ENCODE data around the gene TPBGL. TPM values are rescaled to one million over a fixed set of nuclear protein-coding genes. Genes with fewer than 3 reads are reported as not detected.

Gene TPBGL
- total RNA-seq, 1 donor from 2014 or later: 0.20 TPM

DNA sequence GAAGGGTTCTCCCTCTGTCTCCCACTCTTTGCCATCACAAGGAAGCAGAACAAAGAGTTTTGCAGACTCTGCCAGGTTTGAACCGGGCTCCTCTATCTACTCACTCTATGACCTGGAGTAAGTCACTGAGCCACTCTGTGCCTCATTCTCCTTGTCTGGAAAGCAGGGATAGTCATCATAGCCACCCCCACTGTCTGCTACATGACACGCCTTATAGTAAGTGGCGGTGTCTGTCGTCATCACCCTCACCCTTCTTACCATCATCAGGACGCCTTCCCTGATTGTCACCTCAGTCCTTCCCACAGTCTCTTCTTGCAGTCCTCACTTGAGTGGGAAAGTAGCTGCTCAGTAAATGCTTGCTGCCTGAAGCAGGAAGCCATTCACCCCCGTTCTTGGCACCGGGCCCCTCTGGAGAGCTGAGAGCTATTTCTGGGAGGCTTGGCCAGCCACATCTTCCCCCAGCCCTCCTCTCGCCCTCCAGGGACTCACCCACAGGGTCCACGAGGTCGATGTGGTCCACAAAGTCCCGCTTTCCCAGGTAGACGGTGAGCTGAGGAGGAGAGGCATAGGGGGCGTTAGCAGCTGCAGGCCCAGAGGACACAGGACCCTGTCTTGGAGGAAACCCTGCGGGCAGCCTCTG is 46.4 kb downstream of the TPBGL start:
- peaks cover 2% of the 10 kb centered on the region for H3K27me3 ChIP-seq (ENCODE audit: insufficient read depth, low read length)
- H3K9me3 ChIP-seq (ENCODE audit: insufficient read depth, low read depth, low read length): no peaks in the 10 kb centered on the region
- no peaks in the 10 kb centered on the region for H3K36me3 ChIP-seq (ENCODE audit: insufficient read depth, low read length)
- no peak overlapping the region for H3K27ac Mint-ChIP-seq (ENCODE audit: unreplicated experiment)
- peak; percentile 41 for DNase-seq (ENCODE audit: low read depth)
- no peak overlapping the region for H3K4me3 Mint-ChIP-seq (ENCODE audit: unreplicated experiment)
- no peaks in the 10 kb centered on the region for H3K9me3 Mint-ChIP-seq (ENCODE audit: unreplicated experiment)
- TF ChIP-seq EZH2 (IDR thresholded peaks at IDR 0.05; ENCODE audit: insufficient read depth, low read length): no peak
- TF ChIP-seq, protein P1, sequence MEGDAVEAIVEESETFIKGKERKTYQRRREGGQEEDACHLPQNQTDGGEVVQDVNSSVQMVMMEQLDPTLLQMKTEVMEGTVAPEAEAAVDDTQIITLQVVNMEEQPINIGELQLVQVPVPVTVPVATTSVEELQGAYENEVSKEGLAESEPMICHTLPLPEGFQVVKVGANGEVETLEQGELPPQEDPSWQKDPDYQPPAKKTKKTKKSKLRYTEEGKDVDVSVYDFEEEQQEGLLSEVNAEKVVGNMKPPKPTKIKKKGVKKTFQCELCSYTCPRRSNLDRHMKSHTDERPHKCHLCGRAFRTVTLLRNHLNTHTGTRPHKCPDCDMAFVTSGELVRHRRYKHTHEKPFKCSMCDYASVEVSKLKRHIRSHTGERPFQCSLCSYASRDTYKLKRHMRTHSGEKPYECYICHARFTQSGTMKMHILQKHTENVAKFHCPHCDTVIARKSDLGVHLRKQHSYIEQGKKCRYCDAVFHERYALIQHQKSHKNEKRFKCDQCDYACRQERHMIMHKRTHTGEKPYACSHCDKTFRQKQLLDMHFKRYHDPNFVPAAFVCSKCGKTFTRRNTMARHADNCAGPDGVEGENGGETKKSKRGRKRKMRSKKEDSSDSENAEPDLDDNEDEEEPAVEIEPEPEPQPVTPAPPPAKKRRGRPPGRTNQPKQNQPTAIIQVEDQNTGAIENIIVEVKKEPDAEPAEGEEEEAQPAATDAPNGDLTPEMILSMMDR (IDR thresholded peaks at IDR 0.05; ENCODE audit: insufficient read depth, low read depth, low read length): no peak
- H3K79me2 ChIP-seq (ENCODE audit: insufficient read depth, low read length): no peaks in the 10 kb centered on the region
- no peak overlapping the region for H2AFZ ChIP-seq (ENCODE audit: low read depth, low read length)
- no peak overlapping the region for H3K9ac ChIP-seq (ENCODE audit: low read length)
- H4K20me1 ChIP-seq (ENCODE audit: insufficient read depth, low read length): no peaks in the 10 kb centered on the region
- H3K27ac ChIP-seq (ENCODE audit: low read depth, low read length): no peak overlapping the region
- peaks cover 3% of the 10 kb centered on the region for H3K27me3 Mint-ChIP-seq (ENCODE audit: low read depth, unreplicated experiment)
- H3K36me3 Mint-ChIP-seq (ENCODE audit: low read depth, unreplicated experiment): peaks cover 19% of the 10 kb centered on the region
- no peaks in the 10 kb centered on the region for H3K4me1 Mint-ChIP-seq (ENCODE audit: low read depth, unreplicated experiment)
- H3K4me2 ChIP-seq (ENCODE audit: low read length): no peak overlapping the region
- H3K4me3 ChIP-seq (ENCODE audit: insufficient read depth, low read depth, low read length): no peak overlapping the region
- no peaks in the 10 kb centered on the region for H3K4me1 ChIP-seq (ENCODE audit: insufficient read depth, low read length)
- FAIRE-seq: no peak

DNA sequence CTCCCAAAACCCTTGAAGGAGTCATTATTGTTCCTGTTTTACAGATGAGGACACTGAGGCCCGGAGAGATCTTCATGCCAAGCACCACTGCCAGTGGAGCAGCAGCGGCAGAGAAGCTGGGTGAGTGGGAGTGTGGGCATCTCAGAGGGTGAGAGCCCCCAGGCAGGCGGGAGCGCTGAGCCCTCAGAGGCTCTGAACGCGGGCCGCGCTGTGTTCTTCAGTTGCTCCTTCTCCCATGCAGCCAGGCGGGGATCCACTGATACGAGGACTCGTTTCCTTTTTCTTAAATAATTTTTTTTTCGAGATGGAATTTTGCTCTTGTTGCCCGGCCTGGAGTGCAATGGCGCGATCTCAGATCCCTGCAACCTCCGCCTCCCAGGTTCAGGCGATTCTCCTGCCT is 47.0 kb downstream of the TPBGL start:
- Mint-ChIP-seq H3K27me3 (ENCODE audit: low read depth, unreplicated experiment) (peaks cover 3% of the 10 kb centered on the region), H3K4me3 (ENCODE audit: unreplicated experiment) (no peak overlapping the region), H3K4me1 (ENCODE audit: low read depth, unreplicated experiment) (no peaks in the 10 kb centered on the region), H3K9me3 (ENCODE audit: unreplicated experiment) (no peaks in the 10 kb centered on the region), H3K27ac (ENCODE audit: unreplicated experiment) (no peak overlapping the region), H3K36me3 (ENCODE audit: low read depth, unreplicated experiment) (peaks cover 13% of the 10 kb centered on the region)
- Histone ChIP-seq H3K4me2 (ENCODE audit: low read length) (no peak overlapping the region), H3K4me1 (ENCODE audit: insufficient read depth, low read length) (no peaks in the 10 kb centered on the region), H3K79me2 (ENCODE audit: insufficient read depth, low read length) (no peaks in the 10 kb centered on the region), H3K9ac (ENCODE audit: low read length) (no peak overlapping the region), H3K27ac (ENCODE audit: low read depth, low read length) (no peak overlapping the region), H3K27me3 (ENCODE audit: insufficient read depth, low read length) (peaks cover 2% of the 10 kb centered on the region), H4K20me1 (ENCODE audit: insufficient read depth, low read length) (no peaks in the 10 kb centered on the region), H2AFZ (ENCODE audit: low read depth, low read length) (no peak overlapping the region), H3K36me3 (ENCODE audit: insufficient read depth, low read length) (no peaks in the 10 kb centered on the region), H3K4me3 (ENCODE audit: insufficient read depth, low read depth, low read length) (no peak overlapping the region), H3K9me3 (ENCODE audit: insufficient read depth, low read depth, low read length) (no peaks in the 10 kb centered on the region)
- DNase-seq (ENCODE audit: low read depth) (no peak), FAIRE-seq (no peak)
- TF ChIP-seq, protein P1 (IDR thresholded peaks at IDR 0.05; ENCODE audit: insufficient read depth, low read depth, low read length): no peak
- no peak for TF ChIP-seq EZH2 (IDR thresholded peaks at IDR 0.05; ENCODE audit: insufficient read depth, low read length)

GRCh38 chr11:75289511-75289760 is 48.9 kb downstream of the TPBGL start:
- no peaks in the 10 kb centered on the region for H3K79me2 ChIP-seq (ENCODE audit: insufficient read depth, low read length)
- TF ChIP-seq, protein P1 (IDR thresholded peaks at IDR 0.05; ENCODE audit: insufficient read depth, low read depth, low read length): no peak
- no peak for TF ChIP-seq EZH2 (IDR thresholded peaks at IDR 0.05; ENCODE audit: insufficient read depth, low read length)
- no peak overlapping the region for H2AFZ ChIP-seq (ENCODE audit: low read depth, low read length)
- H3K4me1 Mint-ChIP-seq (ENCODE audit: low read depth, unreplicated experiment): no peaks in the 10 kb centered on the region
- H3K27ac ChIP-seq (ENCODE audit: low read depth, low read length): no peak overlapping the region
- peaks cover 2% of the 10 kb centered on the region for H3K27me3 ChIP-seq (ENCODE audit: insufficient read depth, low read length)
- FAIRE-seq (no peak), DNase-seq (ENCODE audit: low read depth) (no peak)
- H3K36me3 Mint-ChIP-seq (ENCODE audit: low read depth, unreplicated experiment): peaks cover 13% of the 10 kb centered on the region
- H3K9me3 ChIP-seq (ENCODE audit: insufficient read depth, low read depth, low read length): no peaks in the 10 kb centered on the region
- no peaks in the 10 kb centered on the region for H3K4me1 ChIP-seq (ENCODE audit: insufficient read depth, low read length)
- H3K27ac Mint-ChIP-seq (ENCODE audit: unreplicated experiment): no peak overlapping the region
- no peak overlapping the region for H3K9ac ChIP-seq (ENCODE audit: low read length)
- H3K27me3 Mint-ChIP-seq (ENCODE audit: low read depth, unreplicated experiment): peaks cover 3% of the 10 kb centered on the region
- H3K9me3 Mint-ChIP-seq (ENCODE audit: unreplicated experiment): no peaks in the 10 kb centered on the region
- H3K4me3 ChIP-seq (ENCODE audit: insufficient read depth, low read depth, low read length): no peak overlapping the region
- H3K36me3 ChIP-seq (ENCODE audit: insufficient read depth, low read length): no peaks in the 10 kb centered on the region
- no peak overlapping the region for H3K4me2 ChIP-seq (ENCODE audit: low read length)
- H4K20me1 ChIP-seq (ENCODE audit: insufficient read depth, low read length): no peaks in the 10 kb centered on the region
- H3K4me3 Mint-ChIP-seq (ENCODE audit: unreplicated experiment): no peak overlapping the region

All from astrocyte (in vitro differentiated cells and primary cell).